Immature natural killer cell (primary cell): ENCODE results near the gene RAMACL. TPM values are rescaled to one million over a fixed set of nuclear protein-coding genes. Genes with fewer than 3 reads are reported as not detected.

ENCODE experiments used
- DNase-seq, 3 donors: peaks; one replicate each; pipeline ENCODE4 v3.0.0; 2022; ENCODE audit warnings: mixed read lengths in 1 of 3
- H3K27ac Mint-ChIP-seq, 6 donors: one replicate each; pipeline ENCODE4 v1.8.0; 2020; ENCODE audit warnings: mixed read lengths in 6 of 6, mild to moderate bottlenecking in 5 of 6, inconsistent platforms in 4 of 6, moderate library complexity in 3 of 6
- H3K27me3 Mint-ChIP-seq, 3 donors: one replicate each; pipeline ENCODE4 v1.8.0; 2020 to 2021; ENCODE audit warnings: low read depth in 3 of 3, mild to moderate bottlenecking in 3 of 3, mixed read lengths in 3 of 3, moderate library complexity in 3 of 3, inconsistent platforms in 1 of 3
- H3K36me3 Mint-ChIP-seq, 3 donors: one replicate each; pipeline ENCODE4 v1.8.0; 2020; ENCODE audit warnings: mixed read lengths in 3 of 3, inconsistent platforms in 2 of 3, mild to moderate bottlenecking in 2 of 3
- H3K4me1 Mint-ChIP-seq, 2 donors: one replicate each; pipeline ENCODE4 v1.8.0; 2020; ENCODE audit warnings: inconsistent platforms in 2 of 2, mild to moderate bottlenecking in 2 of 2, mixed read lengths in 2 of 2, moderate library complexity in 1 of 2
- H3K4me3 Mint-ChIP-seq, 5 donors: one replicate each; pipeline ENCODE4 v1.8.0; 2020; ENCODE audit warnings: mild to moderate bottlenecking in 5 of 5, mixed read lengths in 5 of 5, inconsistent platforms in 3 of 5, moderate library complexity in 3 of 5
- H3K9me3 Mint-ChIP-seq, 6 donors: one replicate each; pipeline ENCODE4 v1.8.0; 2020; ENCODE audit warnings: mild to moderate bottlenecking in 6 of 6, mixed read lengths in 6 of 6, inconsistent platforms in 4 of 6, moderate library complexity in 3 of 6
- polyA plus RNA-seq, 3 donors: library from polyadenylated mRNA; unstranded; fragments of 300-500 nt; fragmentation: Illumina TruSeq; gene quantifications; one replicate each; pipeline ENCODE4 v1.2.3, GENCODE V29; 2021

The RAMACL gene
- polyA plus RNA-seq, 3 donors from 2014 or later = 0.18 to 0.58 (median 0.38) TPM

DNA sequence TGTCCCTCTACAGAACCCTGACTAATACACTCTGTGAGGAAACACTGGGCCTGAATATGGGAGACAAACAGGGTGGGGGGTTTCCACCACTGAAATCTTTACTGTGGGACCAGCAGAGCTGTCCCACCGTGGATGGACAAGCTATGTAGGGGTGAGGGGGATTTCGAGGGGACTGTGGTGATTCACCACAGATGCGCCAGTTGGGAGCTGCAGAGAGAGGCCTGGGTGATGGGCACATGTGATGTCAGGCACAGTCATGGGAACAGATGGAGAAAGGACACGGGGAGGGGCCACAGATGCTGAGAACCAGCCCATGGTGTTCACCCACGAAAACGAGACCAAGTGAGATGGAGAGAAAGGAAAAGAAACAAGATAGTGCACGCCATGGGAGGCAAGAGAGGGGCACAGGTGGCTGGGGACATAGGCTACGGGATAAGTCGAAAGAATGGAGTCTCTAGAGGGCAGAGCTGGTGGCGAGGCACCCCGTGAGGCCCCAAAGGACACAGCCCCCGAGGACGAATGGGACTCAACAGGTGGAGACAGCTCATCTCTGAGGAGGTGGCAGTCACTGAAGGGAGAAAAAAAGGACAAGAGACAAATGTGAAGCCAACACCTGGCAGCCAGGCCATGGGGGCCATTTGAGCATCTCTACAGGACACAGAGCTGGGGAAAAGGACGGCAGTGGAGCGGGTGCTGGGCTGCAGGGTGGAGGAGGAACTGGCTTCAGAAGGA lies 10.5 kb upstream of the RAMACL start:
- DNase-seq = no peak
- Mint-ChIP-seq H3K4me3 (no peak overlapping the region), H3K36me3 (peaks cover 0 to 6% (median 0%) of the 10 kb centered on the region in 3 donors), H3K4me1 (peaks cover 7 to 10% of the 10 kb centered on the region in 2 donors), H3K27me3 (peaks cover 0 to 4% (median 2%) of the 10 kb centered on the region in 3 donors), H3K27ac (no peak overlapping the region), H3K9me3 (no peaks in the 10 kb centered on the region)

DNA sequence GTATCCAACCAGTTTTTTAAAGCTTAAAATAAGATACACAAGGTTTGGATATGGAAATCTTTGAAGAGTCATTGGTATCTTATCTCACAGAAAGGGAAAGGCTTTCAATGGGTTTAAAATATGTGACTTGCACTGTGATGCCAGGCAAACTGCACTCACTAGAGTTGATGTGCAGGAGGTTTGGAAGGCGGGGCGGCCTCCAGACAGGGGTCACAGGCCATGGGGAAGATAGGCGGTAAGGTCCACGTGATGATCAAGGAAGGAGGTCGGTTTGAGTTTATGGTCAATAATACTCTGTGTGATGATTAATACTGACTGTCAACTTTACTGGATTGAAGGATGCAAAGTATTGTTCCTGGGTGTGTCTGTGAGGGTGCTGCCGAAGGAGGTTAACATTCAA lies 9.5 kb upstream of the RAMACL start:
- peaks cover 7 to 10% of the 10 kb centered on the region in 2 donors for H3K4me1 Mint-ChIP-seq
- H3K36me3 Mint-ChIP-seq = peaks cover 0 to 6% (median 0%) of the 10 kb centered on the region in 3 donors
- H3K27me3 Mint-ChIP-seq = peaks cover 0 to 4% (median 2%) of the 10 kb centered on the region in 3 donors
- no peak overlapping the region for H3K27ac Mint-ChIP-seq
- H3K9me3 Mint-ChIP-seq = no peaks in the 10 kb centered on the region
- no peak for DNase-seq
- no peak overlapping the region for H3K4me3 Mint-ChIP-seq

DNA sequence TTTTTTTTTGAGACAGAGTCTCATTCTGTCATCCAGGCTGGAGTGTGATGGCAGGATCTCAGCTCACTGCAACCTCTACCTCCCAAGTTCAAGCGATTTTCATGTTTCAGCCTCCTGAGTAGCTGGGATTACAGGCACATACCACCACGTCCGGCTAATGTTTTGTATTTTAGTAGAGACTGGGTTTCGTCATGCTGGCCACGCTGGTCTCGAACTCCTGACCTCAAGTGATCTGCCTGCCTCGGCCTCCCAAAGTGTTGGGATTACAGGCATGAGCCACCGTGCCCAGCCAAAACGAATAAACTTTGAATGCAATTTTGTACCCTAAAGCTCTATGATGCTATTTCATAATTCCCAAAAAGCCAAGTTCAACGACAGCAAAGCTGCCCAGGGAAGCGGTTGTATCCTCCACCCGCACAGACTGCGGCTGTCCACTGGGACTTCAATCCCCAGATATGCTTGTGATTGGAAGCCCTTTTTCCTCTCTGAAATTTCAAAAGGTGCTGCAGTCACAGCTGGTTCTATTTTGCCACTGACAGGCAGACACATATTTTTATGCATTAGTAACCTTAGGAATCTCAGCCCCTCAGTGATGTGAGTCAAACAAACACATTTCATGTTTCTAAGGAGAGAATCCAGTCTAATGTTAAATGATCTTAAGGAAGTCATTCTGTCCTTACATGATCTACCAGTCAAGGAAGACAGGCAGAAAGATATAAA lies 8.7 kb upstream of the RAMACL start:
- no peak overlapping the region for H3K4me3 Mint-ChIP-seq
- DNase-seq = no peak
- no peak overlapping the region for H3K27ac Mint-ChIP-seq
- no peaks in the 10 kb centered on the region for H3K9me3 Mint-ChIP-seq
- peaks cover 0 to 6% (median 0%) of the 10 kb centered on the region in 3 donors for H3K36me3 Mint-ChIP-seq
- H3K27me3 Mint-ChIP-seq = peaks cover 0 to 4% (median 0%) of the 10 kb centered on the region in 3 donors
- H3K4me1 Mint-ChIP-seq = peaks cover 7 to 10% of the 10 kb centered on the region in 2 donors

DNA sequence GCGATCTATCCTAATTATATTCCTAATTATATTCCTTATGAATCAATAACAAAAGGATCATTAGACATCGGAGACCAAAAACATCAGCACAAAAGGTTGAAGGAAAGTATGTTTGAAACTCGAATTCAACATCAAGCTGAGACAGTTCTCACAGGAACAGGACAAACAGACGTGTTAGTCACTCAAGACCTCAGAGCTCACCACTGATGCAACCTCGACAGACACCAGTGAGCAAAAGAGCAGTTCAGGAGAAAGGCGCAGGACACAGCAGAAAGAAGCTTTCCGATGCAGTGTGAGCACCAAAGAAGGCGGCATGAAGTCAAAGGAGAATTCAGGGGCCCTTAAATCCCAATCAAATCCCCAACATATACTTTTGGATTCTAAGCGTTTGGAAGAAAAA lies 6.3 kb upstream of the RAMACL start:
- H3K9me3 Mint-ChIP-seq = no peaks in the 10 kb centered on the region
- no peak overlapping the region for H3K27ac Mint-ChIP-seq
- H3K27me3 Mint-ChIP-seq = peaks cover 0 to 6% (median 2%) of the 10 kb centered on the region in 3 donors
- H3K4me1 Mint-ChIP-seq = peaks cover 16 to 26% of the 10 kb centered on the region in 2 donors
- peaks cover 0 to 7% (median 0%) of the 10 kb centered on the region in 3 donors for H3K36me3 Mint-ChIP-seq
- no peak overlapping the region for H3K4me3 Mint-ChIP-seq
- DNase-seq = no peak

DNA sequence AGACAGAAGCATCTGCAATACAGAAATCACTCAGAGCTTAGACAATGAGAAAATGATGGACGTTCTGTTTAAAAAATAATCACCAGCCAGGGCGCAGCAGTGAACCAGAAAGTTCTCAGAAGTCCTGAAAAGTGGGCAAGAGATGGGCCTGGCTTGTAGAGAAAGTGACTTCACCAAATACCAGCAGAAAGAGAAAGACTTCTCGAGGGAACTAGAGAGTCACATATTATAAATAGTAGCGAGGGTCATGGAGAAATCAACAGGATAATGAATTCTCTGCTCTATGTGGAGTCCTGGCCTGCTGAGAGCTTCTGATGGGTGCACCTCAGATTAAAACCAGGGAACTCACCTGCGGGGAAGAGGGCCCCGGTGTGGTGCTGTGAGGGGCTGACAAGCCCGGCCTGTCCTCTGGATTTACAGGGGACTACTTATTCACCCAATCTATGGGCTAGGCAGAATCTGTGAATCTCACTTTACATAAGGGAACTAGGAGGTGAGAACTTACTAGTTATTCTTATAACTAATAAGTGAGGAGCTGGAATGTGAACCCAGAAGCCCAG lies 5.6 kb upstream of the RAMACL start:
- Mint-ChIP-seq H3K27ac (no peak overlapping the region), H3K36me3 (peaks cover 0 to 7% (median 0%) of the 10 kb centered on the region in 3 donors), H3K27me3 (peaks cover 0 to 4% (median 2%) of the 10 kb centered on the region in 3 donors), H3K4me3 (no peak overlapping the region), H3K4me1 (peaks cover 18 to 34% of the 10 kb centered on the region in 2 donors), H3K9me3 (no peaks in the 10 kb centered on the region)
- DNase-seq = no peak

DNA sequence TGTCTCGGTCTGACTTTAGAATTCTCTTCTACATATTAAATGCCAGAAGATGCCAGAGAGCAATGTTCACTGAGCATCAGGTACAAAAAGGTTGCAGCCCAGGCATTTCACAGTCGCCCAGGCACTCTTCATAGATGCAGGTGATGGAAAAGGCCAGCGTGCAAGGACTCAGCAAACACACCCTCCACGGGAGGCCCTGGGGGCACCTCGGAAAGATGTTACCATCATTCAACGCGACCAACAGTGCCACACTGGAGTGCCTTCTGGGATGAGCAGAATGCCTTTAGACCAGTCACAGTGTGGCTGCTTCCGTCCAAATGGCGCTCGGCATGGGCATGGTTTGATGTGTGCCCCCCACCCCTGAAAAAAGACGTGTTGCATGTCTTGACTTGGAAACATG lies 4.5 kb upstream of the RAMACL start:
- DNase-seq = no peak
- H3K4me3 Mint-ChIP-seq = no peak overlapping the region
- H3K9me3 Mint-ChIP-seq = no peaks in the 10 kb centered on the region
- H3K27me3 Mint-ChIP-seq = peaks cover 2 to 4% (median 4%) of the 10 kb centered on the region in 3 donors
- H3K27ac Mint-ChIP-seq = no peak overlapping the region
- H3K4me1 Mint-ChIP-seq = peaks cover 20 to 37% of the 10 kb centered on the region in 2 donors
- H3K36me3 Mint-ChIP-seq = peaks cover 0 to 7% (median 0%) of the 10 kb centered on the region in 3 donors

DNA sequence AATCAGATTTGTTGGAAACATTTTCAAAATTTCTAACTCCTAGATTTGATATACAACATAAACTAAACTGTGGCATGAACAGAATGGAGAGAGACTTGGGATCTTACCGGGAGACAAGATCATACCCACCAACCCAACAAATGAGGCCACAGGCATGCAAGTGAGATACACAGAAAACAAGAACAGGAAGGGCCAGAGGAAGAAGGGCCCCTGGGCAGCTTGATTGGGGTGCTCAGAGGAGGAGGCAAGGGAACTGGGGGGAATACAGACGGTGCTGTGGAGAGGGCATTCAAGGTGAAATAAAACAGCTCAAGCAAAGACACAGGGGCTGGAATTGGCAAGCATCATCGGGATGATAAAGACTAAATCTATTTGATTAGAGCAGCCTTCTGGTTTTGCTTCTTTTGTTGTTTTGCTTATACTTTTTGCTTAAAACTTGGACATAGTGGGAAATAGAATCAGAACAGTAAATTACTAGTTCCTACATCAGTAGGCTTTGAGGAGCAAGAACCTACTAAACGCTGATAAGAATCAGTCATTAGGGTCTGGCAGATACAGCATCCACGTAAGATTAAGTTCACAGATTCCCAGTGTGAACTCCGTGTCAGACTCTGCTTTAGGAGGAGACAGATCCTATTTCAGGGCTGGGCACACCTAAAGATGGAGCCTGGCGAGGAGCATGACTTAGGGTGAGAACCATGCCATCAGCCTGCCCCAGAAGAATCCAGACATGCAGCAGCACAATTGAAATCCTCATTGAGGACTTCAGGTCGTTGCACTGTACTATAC lies 3.5 kb upstream of the RAMACL start:
- peaks cover 23 to 37% of the 10 kb centered on the region in 2 donors for H3K4me1 Mint-ChIP-seq
- peaks cover 2 to 4% (median 4%) of the 10 kb centered on the region in 3 donors for H3K27me3 Mint-ChIP-seq
- DNase-seq = no peak
- H3K27ac Mint-ChIP-seq = no peak overlapping the region
- no peak overlapping the region for H3K4me3 Mint-ChIP-seq
- H3K9me3 Mint-ChIP-seq = no peaks in the 10 kb centered on the region
- peaks cover 0 to 7% (median 0%) of the 10 kb centered on the region in 3 donors for H3K36me3 Mint-ChIP-seq

DNA sequence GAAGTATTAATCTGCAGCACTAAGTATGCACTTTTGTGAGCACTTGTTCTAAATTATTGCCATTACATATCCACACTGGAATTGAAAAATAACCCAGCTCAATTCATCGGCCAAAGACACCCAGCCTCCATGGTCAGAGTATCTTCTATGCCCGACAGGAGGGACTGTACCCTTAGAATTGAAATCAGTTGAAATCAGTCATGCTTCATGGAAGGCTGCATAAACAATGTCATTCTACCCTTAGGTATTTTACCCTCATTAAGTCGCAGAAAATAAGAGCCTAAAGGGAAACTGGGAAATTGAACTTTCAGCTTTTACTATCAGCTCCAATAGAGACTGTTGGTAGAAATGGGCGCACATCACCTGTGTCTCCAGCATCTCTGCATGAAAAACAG lies 2.9 kb upstream of the RAMACL start:
- Mint-ChIP-seq H3K4me1 (peaks cover 26 to 37% of the 10 kb centered on the region in 2 donors), H3K4me3 (no peak overlapping the region), H3K9me3 (no peaks in the 10 kb centered on the region), H3K27me3 (peaks cover 2 to 4% (median 4%) of the 10 kb centered on the region in 3 donors), H3K36me3 (peaks cover 0 to 3% (median 0%) of the 10 kb centered on the region in 3 donors), H3K27ac (no peak overlapping the region)
- no peak for DNase-seq

DNA sequence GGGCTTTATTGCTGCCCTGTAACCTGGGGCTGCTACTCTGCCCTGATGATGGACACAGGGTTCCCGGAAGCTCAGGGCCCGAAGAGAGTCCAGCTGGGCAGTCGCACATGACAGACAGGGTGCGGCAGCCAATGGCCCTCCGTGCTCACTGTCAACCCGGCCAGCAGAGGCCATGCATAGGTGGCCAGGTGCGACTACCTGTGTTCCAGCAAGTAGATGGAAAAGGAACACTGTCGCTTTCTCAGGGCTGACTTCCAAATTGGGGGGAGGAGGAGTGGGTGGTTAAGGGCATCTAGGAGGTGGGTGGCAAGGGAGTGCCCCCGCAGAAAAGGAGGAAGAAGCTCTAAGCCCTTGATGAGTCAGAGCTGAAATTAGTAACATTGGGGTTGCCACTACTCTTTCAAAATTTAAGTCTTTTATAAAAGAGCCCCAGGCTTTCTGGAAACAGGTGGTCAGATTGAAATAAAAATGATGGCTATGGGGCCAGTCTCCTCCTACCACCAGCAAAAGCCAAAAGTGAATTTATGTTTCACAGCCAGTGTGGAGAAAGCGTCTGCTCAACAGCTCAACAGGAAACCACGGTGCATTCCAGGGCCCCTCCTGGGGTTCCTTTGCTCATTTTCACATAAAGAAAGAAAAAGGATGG lies 2.3 kb upstream of the RAMACL start:
- Mint-ChIP-seq H3K36me3 (peaks cover 0 to 3% (median 0%) of the 10 kb centered on the region in 3 donors), H3K27ac (peak overlapping the region in 1 of 6 donors; percentile 55), H3K4me1 (peaks cover 31 to 37% of the 10 kb centered on the region in 2 donors), H3K27me3 (peaks cover 2 to 4% (median 4%) of the 10 kb centered on the region in 3 donors), H3K9me3 (no peaks in the 10 kb centered on the region), H3K4me3 (no peak overlapping the region)
- no peak for DNase-seq

DNA sequence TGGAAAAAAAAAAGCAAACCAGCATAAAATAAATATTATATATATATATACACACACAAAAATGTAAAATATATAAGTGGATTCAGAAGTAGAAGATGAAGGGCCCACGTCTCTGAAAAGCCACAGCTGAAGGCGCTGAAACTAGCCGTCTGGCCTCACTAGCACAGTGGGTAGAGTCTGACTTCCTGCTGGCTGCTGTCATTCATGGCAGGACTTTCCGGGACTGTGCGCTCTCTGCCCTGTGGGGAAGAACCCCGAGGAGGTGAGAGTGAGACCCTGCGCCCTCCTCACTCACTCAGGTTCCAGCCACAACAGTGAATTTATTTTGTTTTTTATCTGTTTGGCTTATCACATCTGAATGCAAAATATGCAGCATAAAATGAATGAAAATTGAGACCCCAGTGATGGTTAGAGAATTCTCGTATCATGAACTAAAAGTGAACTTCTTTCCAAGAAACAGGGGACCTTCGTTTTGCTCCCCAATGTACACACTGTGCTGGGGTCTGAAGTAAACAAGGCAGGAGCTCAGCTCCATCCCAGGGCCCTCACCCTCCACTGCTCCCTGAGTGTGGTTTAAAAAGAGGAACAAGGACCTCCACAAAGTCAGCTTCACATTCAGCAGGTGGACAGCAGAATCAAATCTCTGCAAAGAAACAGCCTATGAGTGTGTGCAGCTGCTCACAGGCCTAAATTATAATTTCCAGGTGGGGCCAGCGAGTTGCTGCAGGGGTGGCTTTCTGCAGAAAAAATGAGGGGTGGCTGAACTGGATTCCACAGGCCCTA lies 1.3 kb upstream of the RAMACL start:
- peaks cover 0 to 3% (median 0%) of the 10 kb centered on the region in 3 donors for H3K36me3 Mint-ChIP-seq
- no peak overlapping the region for H3K27ac Mint-ChIP-seq
- H3K27me3 Mint-ChIP-seq = peaks cover 2 to 4% (median 2%) of the 10 kb centered on the region in 3 donors
- DNase-seq = peak in 1 of 3 donors; percentile 10
- H3K4me3 Mint-ChIP-seq = no peak overlapping the region
- no peaks in the 10 kb centered on the region for H3K9me3 Mint-ChIP-seq
- peaks cover 33 to 38% of the 10 kb centered on the region in 2 donors for H3K4me1 Mint-ChIP-seq

DNA sequence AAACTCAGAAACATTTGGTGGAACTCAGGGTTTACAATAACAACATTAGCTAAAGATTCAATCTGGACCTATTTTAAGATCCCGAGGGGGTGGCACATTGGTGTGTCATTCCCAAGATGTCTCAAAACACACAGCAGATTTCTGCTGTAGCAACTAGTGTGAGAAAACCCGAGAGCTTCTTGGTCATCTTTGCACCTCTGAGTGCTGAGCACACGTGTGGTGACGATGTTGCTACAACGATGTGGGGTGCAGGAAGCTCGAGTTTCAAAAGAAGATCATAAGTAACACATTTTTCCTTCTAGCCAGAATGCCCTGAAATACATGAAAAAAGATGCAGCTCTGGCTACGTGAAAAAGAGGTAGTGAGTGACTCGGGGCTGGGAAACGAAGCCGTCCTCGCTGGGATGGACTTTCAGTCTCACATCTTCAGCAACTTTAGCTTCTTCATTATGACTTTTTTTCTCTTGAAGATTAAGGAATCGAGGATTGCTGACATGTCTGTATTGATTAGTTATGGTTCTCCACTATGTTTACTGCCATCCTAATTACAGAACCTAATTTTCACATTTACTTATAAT lies 1.5 kb downstream of the RAMACL start:
- peaks cover 30% of the 10 kb centered on the region in 2 donors for H3K4me1 Mint-ChIP-seq
- peaks cover 0 to 3% (median 0%) of the 10 kb centered on the region in 3 donors for H3K36me3 Mint-ChIP-seq
- DNase-seq = no peak
- H3K27me3 Mint-ChIP-seq = peaks cover 2 to 6% (median 2%) of the 10 kb centered on the region in 3 donors
- H3K27ac Mint-ChIP-seq = no peak overlapping the region
- H3K9me3 Mint-ChIP-seq = no peaks in the 10 kb centered on the region
- H3K4me3 Mint-ChIP-seq = no peak overlapping the region

DNA sequence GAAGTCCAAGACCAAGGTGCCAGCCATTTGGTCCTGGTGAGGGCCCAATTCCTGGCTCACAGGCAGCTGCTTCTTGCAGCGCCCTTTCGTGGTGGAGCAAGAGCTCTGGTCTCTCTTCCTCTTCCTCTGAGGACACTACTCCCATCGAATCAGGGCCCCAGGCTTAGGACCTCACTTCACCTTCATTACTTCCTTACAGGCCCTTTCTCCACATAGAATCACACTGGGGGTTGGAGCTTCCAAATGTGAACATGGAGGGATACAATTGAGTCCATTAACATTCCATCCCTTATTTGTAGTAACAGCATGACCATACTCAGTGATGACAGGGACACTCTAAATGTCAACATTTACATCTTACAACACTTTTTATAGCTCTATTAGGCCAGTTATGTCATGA lies 2.3 kb downstream of the RAMACL start:
- H3K27me3 Mint-ChIP-seq = peaks cover 0 to 6% (median 2%) of the 10 kb centered on the region in 3 donors
- H3K4me3 Mint-ChIP-seq = no peak overlapping the region
- peaks cover 22 to 30% of the 10 kb centered on the region in 2 donors for H3K4me1 Mint-ChIP-seq
- H3K36me3 Mint-ChIP-seq = no peaks in the 10 kb centered on the region
- no peak for DNase-seq
- H3K27ac Mint-ChIP-seq = no peak overlapping the region
- no peaks in the 10 kb centered on the region for H3K9me3 Mint-ChIP-seq
